GM19351 (cell line): ENCODE results near the gene PAPPA2.
"Not testable (repeated sequence)": the region's sequence is repeated elsewhere in the genome, so short reads cannot be mapped to it uniquely, and the experiment has no call there.

ENCODE experiments used
- ATAC-seq: cut with Tn5 transposase; IDR thresholded peaks from one replicate; pipeline ENCODE4 v1.9.1; 2021; ENCODE audit warnings: mild to moderate bottlenecking, moderate library complexity; ENCODE audit not compliant: unreplicated experiment

PAPPA2 gene

GRCh38 chr1:176462674-176463378 is at the start of gene PAPPA2:
TSS of gene PAPPA2 (plus strand) at chr1:176463175. CDS start at chr1:176556323, 93,148 bp downstream.
- no peak for ATAC-seq

- no peak for ATAC-seq
Observed at GRCh38 chr1:176416777-176417176, 46.2 kb upstream of the PAPPA2 start.

GRCh38 chr1:176419608-176420007 is 43.4 kb upstream of the PAPPA2 start:
- not testable (repeated sequence) for ATAC-seq

GRCh38 chr1:176434234-176434633 is 28.7 kb upstream of the PAPPA2 start:
- ATAC-seq: no peak

- no peak for ATAC-seq
Observed at GRCh38 chr1:176436251-176436650, 26.7 kb upstream of the PAPPA2 start.

GRCh38 chr1:176440176-176440575 is 22.8 kb upstream of the PAPPA2 start:
- ATAC-seq: no peak

- no peak for ATAC-seq
Observed at GRCh38 chr1:176444286-176444685, 18.7 kb upstream of the PAPPA2 start.

GRCh38 chr1:176445402-176445801 is 17.6 kb upstream of the PAPPA2 start:
- no peak for ATAC-seq

GRCh38 chr1:176448340-176448739 is 14.6 kb upstream of the PAPPA2 start:
- no peak for ATAC-seq

GRCh38 chr1:176450526-176450925 is 12.4 kb upstream of the PAPPA2 start:
- no peak for ATAC-seq

GRCh38 chr1:176451741-176452140 is 11.2 kb upstream of the PAPPA2 start:
- ATAC-seq: not testable (repeated sequence)

- ATAC-seq: no peak
Observed at GRCh38 chr1:176456795-176457194, 6.2 kb upstream of the PAPPA2 start.

- no peak for ATAC-seq
Observed at GRCh38 chr1:176460544-176461336, 2.2 kb upstream of the PAPPA2 start.

GRCh38 chr1:176461576-176461975 is 1.4 kb upstream of the PAPPA2 start:
- no peak for ATAC-seq

- ATAC-seq: no peak
Observed at GRCh38 chr1:176466514-176466913, 3.5 kb downstream of the PAPPA2 start.

GRCh38 chr1:176469450-176470010 is 6.6 kb downstream of the PAPPA2 start:
- ATAC-seq: no peak

GRCh38 chr1:176471338-176472121 is 8.6 kb downstream of the PAPPA2 start:
- ATAC-seq: no peak

GRCh38 chr1:176479971-176480370 is 17.0 kb downstream of the PAPPA2 start:
- ATAC-seq: no peak

GRCh38 chr1:176480750-176481149 is 17.8 kb downstream of the PAPPA2 start:
- ATAC-seq: no peak

- ATAC-seq: no peak
Observed at GRCh38 chr1:176485083-176485482, 22.1 kb downstream of the PAPPA2 start.

- ATAC-seq: no peak
Observed at GRCh38 chr1:176494436-176494835, 31.5 kb downstream of the PAPPA2 start.
